B cell (primary cell): ENCODE results near the gene CCDC126. TPM values are rescaled to one million over a fixed set of nuclear protein-coding genes. Genes with fewer than 3 reads are reported as not detected.

ENCODE experiments used
- ATAC-seq: fragments of 200-7000 bp; cut with Tn5 transposase; one replicate; pipeline ENCODE4 v1.10.0; 2021; ENCODE audit warnings: low read depth, mild to moderate bottlenecking, moderate number of reproducible peaks, moderate library complexity
- CTCF ChIA-PET: fragments of 350-600 bp; sonication (Branson Sonifier 250); formaldehyde crosslinking; loops from one replicate; lab custom pipeline; 2021; ENCODE audit warnings: antibody characterized with exemption, inconsistent platforms; lab: Charles Lee
- POLR2A ChIA-PET: fragments of 350-600 bp; sonication (Branson Sonifier 250); formaldehyde crosslinking; loops from one replicate; lab custom pipeline; 2021; ENCODE audit warnings: antibody characterized with exemption; lab: Charles Lee
- DNase-seq: peaks from one replicate; pipeline ENCODE4 v3.0.0; 2013
- H2AFZ ChIP-seq: 2 replicates; pipeline ENCODE4 v1.6.1; 2012; ENCODE audit warnings: mild to moderate bottlenecking, low read depth, low read length; ENCODE audit not compliant: insufficient read depth, poor library complexity, severe bottlenecking
- H3K27ac ChIP-seq, 2 donors: 1 replicate in 1 of 2; 2 replicates in 1 of 2; pipeline ENCODE4 v1.5.1; 2012 to 2013; ENCODE audit warnings: low read length in 2 of 2, mild to moderate bottlenecking in 2 of 2, moderate library complexity in 1 of 2
- H3K27me3 ChIP-seq, 4 experiments: fragments of 200-600 bp in 1 of 4; sonication (generic) in 1 of 4; replicated peaks in 1 of 4; 1 replicate in 2 of 4; 2 replicates in 2 of 4; pipeline versions ENCODE4 v1.6.1 to v1.7.0; 2013 to 2016; ENCODE audit warnings: low read length in 3 of 4, mild to moderate bottlenecking in 2 of 4, mixed read lengths in 1 of 4, moderate library complexity in 1 of 4; ENCODE audit not compliant: insufficient read depth in 4 of 4, control insufficient read depth in 3 of 4; ENCODE audit errors: control extremely low read depth in 1 of 4
- H3K36me3 ChIP-seq, 2 experiments: replicated peaks in 1 of 2; 1 replicate in 1 of 2; 2 replicates in 1 of 2; pipeline versions ENCODE4 v1.6.1 to v1.7.1; 2013; ENCODE audit warnings: low read length in 1 of 2; ENCODE audit not compliant: insufficient read depth in 2 of 2, control insufficient read depth in 1 of 2; ENCODE audit errors: control extremely low read depth in 1 of 2, extremely low read depth in 1 of 2
- H3K4me1 ChIP-seq, 2 donors: fragments of 200-600 bp in 1 of 2; sonication (generic) in 1 of 2; 1 replicate in 1 of 2; 2 replicates in 1 of 2; pipeline versions ENCODE4 v1.5.1 to v1.6.1; 2013 to 2017; ENCODE audit warnings: low read length in 2 of 2; ENCODE audit not compliant: control insufficient read depth in 2 of 2, insufficient read depth in 2 of 2
- H3K4me2 ChIP-seq: replicated peaks from 2 replicates; pipeline ENCODE3; 2012; ENCODE audit warnings: mild to moderate bottlenecking, low read depth, low read length; ENCODE audit not compliant: poor library complexity, severe bottlenecking
- H3K4me3 ChIP-seq, 5 experiments: fragments of 200-600 bp in 1 of 5; sonication (generic) in 1 of 5; 1 replicate in 3 of 5; 2 replicates in 2 of 5; pipeline versions ENCODE4 v1.5.1 to v1.7.0; 2011 to 2016; ENCODE audit warnings: low read length in 4 of 5, mild to moderate bottlenecking in 4 of 5, low read depth in 2 of 5, control low read depth in 1 of 5, moderate library complexity in 1 of 5; ENCODE audit not compliant: insufficient read depth in 1 of 5; ENCODE audit errors: control extremely low read depth in 1 of 5, extremely low read depth in 1 of 5
- H3K79me2 ChIP-seq: fragments of 200-600 bp; sonication (generic); one replicate; pipeline ENCODE4 v1.6.0; 2016; ENCODE audit warnings: low read length; ENCODE audit not compliant: control insufficient read depth, insufficient read depth
- H3K9ac ChIP-seq: fragments of 200-600 bp; sonication (generic); 2 replicates; pipeline ENCODE4 v1.6.1; 2017; ENCODE audit warnings: mild to moderate bottlenecking, low read length, moderate library complexity
- H3K9me3 ChIP-seq, 3 donors: one replicate each; pipeline versions ENCODE4 v1.6.1 to v1.7.1; 2013; ENCODE audit warnings: low read length in 2 of 3; ENCODE audit not compliant: control insufficient read depth in 2 of 3, insufficient read depth in 1 of 3; ENCODE audit errors: control extremely low read depth in 1 of 3
- H4K20me1 ChIP-seq: 2 replicates; pipeline ENCODE4 v1.6.0; 2012; ENCODE audit warnings: mild to moderate bottlenecking, low read length; ENCODE audit not compliant: insufficient read depth, control insufficient read depth, poor library complexity, severe bottlenecking
- H3K27ac Mint-ChIP-seq: one replicate; pipeline ENCODE4 v1.8.0; 2021; ENCODE audit warnings: mixed read lengths
- H3K27me3 Mint-ChIP-seq: one replicate; pipeline ENCODE4 v1.8.0; 2021; ENCODE audit warnings: mixed read lengths
- H3K4me1 Mint-ChIP-seq: one replicate; pipeline ENCODE4 v1.8.0; 2021; ENCODE audit warnings: mixed read lengths
- H3K4me3 Mint-ChIP-seq: one replicate; pipeline ENCODE4 v1.8.0; 2021; ENCODE audit warnings: mixed read lengths
- H3K9me3 Mint-ChIP-seq: one replicate; pipeline ENCODE4 v1.8.0; 2022; ENCODE audit warnings: mixed read lengths; ENCODE audit not compliant: insufficient read depth
- EZH2 ChIP-seq: IDR thresholded peaks from 2 replicates; pipeline ENCODE4 v1.6.1; 2012; ENCODE audit warnings: borderline replicate concordance, low read depth, mild to moderate bottlenecking, moderate library complexity, low read length; ENCODE audit not compliant: insufficient read depth, poor library complexity, severe bottlenecking
- WGBS: methylation state at CpG from one replicate; pipeline ENCODE4 v1.1.5; 2013; ENCODE audit warnings: missing lambda C conversion rate; ENCODE audit not compliant: insufficient coverage; 5-methylcytosine and 5-hydroxymethylcytosine counted together
- intact Hi-C: fragments of 100-400 bp; cut with micrococcal nuclease; formaldehyde crosslinking; loops from one replicate; pipeline ENCODE4 v1.10.0; 2022
- polyA plus RNA-seq: library from polyadenylated mRNA; depleted of rRNA; stranded (reverse); fragments of >200 nt; gene quantifications from 2 replicates; pipeline ENCODE4 v1.2.3, GENCODE V29; 2012
- total RNA-seq, 2 donors: library from RNA; stranded (reverse); fragments of 120-200 nt in 1 of 2; gene quantifications; 1 replicate in 1 of 2; 2 replicates in 1 of 2; pipeline versions ENCODE4 v1.2.3 to v1.2.4, GENCODE V29; 2013 to 2022
- TF ChIP-seq, protein P1 (sequence below): fragments of 200-600 bp; IDR thresholded peaks from one replicate; pipeline ENCODE4 v1.8.0; 2022; ENCODE audit warnings: antibody characterized with exemption, mild to moderate bottlenecking

CCDC126 gene
- total and polyA plus RNA-seq, 2 donors (not counting 1 experiment from before 2014, with no cell fraction given), result 3.1 to 18.0 TPM

DNA sequence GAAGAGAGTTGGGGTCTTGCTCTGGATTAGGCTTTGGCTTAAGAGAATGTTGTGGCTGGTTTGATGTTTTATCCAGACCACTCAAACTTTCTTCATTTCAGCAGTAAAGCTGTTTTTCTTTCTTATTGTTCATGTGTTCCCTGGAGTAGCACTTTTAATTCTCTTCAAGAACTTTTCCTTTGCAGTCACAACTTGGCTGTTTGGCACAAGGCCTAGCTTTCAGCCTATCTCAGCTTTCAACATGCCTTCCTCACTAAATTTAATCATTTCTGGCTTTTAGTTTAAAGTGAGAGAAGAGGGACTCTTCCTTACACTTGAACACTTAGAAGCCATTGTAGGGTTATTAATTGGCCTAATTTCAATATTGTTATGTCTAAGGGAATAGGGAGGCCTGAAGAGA is 18.1 kb downstream of the CCDC126 start:
- no peak overlapping the region for H3K4me2 ChIP-seq
- H3K27ac Mint-ChIP-seq, result no peak overlapping the region
- H3K9me3 Mint-ChIP-seq, result peaks cover 12% of the 10 kb centered on the region
- H3K27me3 Mint-ChIP-seq, result no peaks in the 10 kb centered on the region
- TF ChIP-seq EZH2, result no peak
- TF ChIP-seq, protein P1, sequence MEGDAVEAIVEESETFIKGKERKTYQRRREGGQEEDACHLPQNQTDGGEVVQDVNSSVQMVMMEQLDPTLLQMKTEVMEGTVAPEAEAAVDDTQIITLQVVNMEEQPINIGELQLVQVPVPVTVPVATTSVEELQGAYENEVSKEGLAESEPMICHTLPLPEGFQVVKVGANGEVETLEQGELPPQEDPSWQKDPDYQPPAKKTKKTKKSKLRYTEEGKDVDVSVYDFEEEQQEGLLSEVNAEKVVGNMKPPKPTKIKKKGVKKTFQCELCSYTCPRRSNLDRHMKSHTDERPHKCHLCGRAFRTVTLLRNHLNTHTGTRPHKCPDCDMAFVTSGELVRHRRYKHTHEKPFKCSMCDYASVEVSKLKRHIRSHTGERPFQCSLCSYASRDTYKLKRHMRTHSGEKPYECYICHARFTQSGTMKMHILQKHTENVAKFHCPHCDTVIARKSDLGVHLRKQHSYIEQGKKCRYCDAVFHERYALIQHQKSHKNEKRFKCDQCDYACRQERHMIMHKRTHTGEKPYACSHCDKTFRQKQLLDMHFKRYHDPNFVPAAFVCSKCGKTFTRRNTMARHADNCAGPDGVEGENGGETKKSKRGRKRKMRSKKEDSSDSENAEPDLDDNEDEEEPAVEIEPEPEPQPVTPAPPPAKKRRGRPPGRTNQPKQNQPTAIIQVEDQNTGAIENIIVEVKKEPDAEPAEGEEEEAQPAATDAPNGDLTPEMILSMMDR, result no peak
- no peak overlapping the region for H2AFZ ChIP-seq
- H3K79me2 ChIP-seq, result no peaks in the 10 kb centered on the region
- H3K9me3 ChIP-seq, result peaks cover 0 to 22% (median 19%) of the 10 kb centered on the region in 3 donors
- no peak for ATAC-seq
- H3K4me3 ChIP-seq, result no peak overlapping the region
- peaks cover 3 to 30% of the 10 kb centered on the region in 2 experiments for H3K36me3 ChIP-seq
- intact Hi-C loops, result no loop called here
- no peak overlapping the region for H3K27ac ChIP-seq
- POLR2A ChIA-PET, result no interaction called here
- no peaks in the 10 kb centered on the region for H3K4me1 Mint-ChIP-seq
- H3K9ac ChIP-seq, result no peak overlapping the region
- DNase-seq, result no peak
- H3K4me1 ChIP-seq, result no peaks in the 10 kb centered on the region
- no peaks in the 10 kb centered on the region for H3K27me3 ChIP-seq
- H4K20me1 ChIP-seq, result no peaks in the 10 kb centered on the region
- no peak overlapping the region for H3K4me3 Mint-ChIP-seq
- CTCF ChIA-PET, result no interaction called here

DNA sequence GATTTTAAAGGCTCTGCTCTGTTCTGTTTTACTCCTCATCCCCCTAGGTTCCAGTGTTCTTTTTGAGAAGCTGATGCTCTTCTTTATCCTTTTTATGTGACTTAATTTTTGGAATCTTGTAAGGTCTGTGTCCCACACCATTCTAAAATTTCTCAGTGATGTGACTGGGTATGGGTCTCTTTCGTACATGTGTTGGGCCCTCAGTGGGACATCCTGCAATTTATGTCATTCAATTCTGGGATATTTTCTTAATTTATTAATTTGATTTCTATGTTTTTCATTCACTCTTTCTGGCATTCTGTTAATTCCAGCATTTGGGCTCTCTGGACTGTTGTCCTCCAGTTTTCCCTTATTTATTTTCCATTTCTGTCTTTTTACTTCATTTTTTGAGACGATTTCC is 19.4 kb downstream of the CCDC126 start:
- WGBS, result 100% methylated on average over 1 of the region's 2 CpGs
- peaks cover 0 to 22% (median 19%) of the 10 kb centered on the region in 3 donors for H3K9me3 ChIP-seq
- POLR2A ChIA-PET, result no interaction called here
- Mint-ChIP-seq H3K4me1 (no peaks in the 10 kb centered on the region), H3K4me3 (no peak overlapping the region), H3K27ac (no peak overlapping the region), H3K27me3 (no peaks in the 10 kb centered on the region), H3K9me3 (peaks cover 12% of the 10 kb centered on the region)
- DNase-seq (no peak), ATAC-seq (no peak)
- H3K79me2 ChIP-seq, result no peaks in the 10 kb centered on the region
- intact Hi-C loops, result no loop called here
- no peaks in the 10 kb centered on the region for H3K27me3 ChIP-seq
- H4K20me1 ChIP-seq, result no peaks in the 10 kb centered on the region
- H3K36me3 ChIP-seq, result peaks cover 0 to 30% of the 10 kb centered on the region in 2 experiments
- H3K4me2 ChIP-seq, result no peak overlapping the region
- TF ChIP-seq, protein P1, result no peak
- no peak for TF ChIP-seq EZH2
- no peak overlapping the region for H2AFZ ChIP-seq
- no peaks in the 10 kb centered on the region for H3K4me1 ChIP-seq
- H3K4me3 ChIP-seq, result no peak overlapping the region
- CTCF ChIA-PET, result no interaction called here
- no peak overlapping the region for H3K9ac ChIP-seq
- no peak overlapping the region for H3K27ac ChIP-seq
